Measurements from ENCODE around the gene CFAP74. TPM values are rescaled to one million over a fixed set of nuclear protein-coding genes. Genes with fewer than 3 reads are reported as not detected.

CFAP74 gene, protein sequence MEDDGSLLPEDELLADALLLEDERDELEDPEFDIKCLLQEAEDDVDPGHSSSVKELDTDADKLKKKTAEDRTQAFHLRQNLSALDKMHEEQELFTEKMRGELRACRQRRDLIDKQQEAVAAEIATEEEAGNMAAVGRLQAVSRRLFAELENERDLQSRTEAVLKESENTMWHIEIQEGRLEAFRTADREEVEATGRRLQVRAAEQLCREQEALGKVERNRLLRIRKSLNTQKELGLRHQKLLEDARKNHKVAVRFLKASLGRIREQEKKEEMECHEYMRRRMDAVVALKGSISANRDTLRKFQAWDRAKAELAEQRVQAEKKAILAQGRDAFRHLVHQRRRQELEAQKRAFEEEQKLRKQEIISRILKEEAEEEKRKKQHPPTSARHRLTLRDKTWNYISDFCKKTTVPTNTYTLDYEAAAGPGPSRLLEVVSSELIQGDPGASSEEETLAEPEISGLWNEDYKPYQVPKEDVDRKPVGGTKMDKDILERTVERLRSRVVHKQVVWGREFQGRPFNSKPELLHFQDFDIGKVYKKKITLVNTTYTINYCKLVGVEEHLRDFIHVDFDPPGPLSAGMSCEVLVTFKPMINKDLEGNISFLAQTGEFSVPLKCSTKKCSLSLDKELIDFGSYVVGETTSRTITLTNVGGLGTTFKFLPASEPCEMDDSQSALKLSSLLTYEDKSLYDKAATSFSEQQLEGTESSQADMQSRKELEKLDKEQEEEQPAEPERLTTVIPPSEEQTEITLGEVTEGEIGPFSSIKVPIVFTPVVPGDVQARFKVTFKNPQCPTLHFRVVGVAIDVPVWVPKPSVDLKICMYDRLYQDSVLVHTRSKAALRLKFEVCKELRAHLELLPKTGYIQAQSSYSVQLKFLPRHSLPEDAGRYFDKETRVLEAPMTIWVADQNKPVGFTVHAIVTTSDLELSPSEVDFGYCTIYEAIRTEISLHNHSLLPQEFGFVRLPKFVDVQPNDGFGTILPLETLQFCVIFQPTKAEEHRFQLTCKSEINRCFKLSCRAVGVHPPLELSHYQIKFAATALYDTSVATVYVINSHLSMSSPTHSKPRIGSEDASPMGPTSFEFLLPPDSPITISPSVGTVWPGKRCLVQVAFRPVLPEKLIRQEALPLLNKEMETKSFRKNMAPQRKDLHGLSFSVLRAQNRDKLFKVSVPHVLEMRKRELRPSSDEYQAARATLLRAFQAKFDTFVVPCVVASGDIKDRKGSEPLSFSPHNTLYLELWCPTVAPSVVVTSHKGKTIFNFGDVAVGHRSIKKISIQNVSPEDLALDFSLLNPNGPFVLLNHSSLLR (N-terminal part only)
- not detected for total RNA-seq

DNA sequence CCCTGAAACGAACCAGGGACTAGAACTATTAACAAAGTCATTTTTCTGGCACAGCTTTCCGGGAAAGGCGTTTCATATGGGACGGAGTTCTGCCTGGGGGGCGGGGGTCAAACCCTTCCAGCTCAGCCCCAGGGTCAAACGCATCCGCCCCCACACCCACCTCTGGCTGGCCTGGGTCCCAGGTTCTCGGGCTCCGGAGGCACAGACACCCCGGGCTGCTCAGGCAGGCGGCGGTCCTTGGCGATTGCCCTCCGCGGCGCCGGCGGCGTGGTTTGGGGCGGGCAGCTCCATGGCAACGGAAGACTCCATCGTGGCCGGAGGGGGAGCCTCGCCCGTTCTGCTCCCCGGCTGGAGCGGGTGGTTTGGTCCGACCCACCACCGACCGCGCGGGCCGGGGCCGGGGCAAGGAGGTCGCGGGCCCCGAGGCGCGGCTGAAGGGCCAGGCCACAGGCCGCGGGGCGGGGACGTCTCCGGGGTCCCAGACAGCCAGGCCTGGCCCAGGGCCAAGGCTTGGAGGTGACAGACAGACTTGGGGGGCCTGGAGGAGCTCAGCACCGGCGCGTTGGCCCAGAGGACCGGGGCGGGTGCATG, at the start of gene CFAP74:
Gene CFAP74, minus strand, starts transcription at position 246 of the 591 bp plus-strand sequence. CDS start 12,830 bp downstream, outside the sequence.
- Mint-ChIP-seq H3K4me1 (ENCODE audit: low read depth) (no peaks in the 10 kb centered on the region), H3K36me3 (ENCODE audit: insufficient read depth) (no peaks in the 10 kb centered on the region), H3K27me3 (ENCODE audit: low read depth) (peaks cover 50% of the 10 kb centered on the region), H3K4me3 (no peak within 1 kb of the TSS), H3K9me3 (no peaks in the 10 kb centered on the region)
- ATAC-seq (peak; percentile 34 to 35), DNase-seq (no peak)

DNA sequence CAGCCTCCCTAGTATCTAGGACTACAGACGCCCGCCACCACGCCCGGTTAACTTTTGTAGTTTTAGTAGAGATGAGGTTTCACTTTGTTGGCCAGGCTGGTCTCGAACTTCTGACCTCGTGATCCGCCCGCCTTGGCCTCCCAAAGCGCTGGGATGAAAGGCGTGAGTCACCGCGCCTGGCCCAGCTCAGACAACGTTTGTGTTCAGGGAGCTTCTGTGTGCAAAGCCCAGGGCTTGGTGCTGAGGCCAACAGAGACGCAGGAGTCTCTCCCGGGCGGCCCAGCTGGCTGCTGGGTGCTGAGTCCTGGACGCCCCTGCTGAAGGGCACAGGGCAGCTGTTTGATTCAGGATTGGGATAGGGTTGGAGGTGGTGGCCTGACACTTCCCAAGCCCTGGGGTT, 49.6 kb upstream of the CFAP74 start:
- no peaks in the 10 kb centered on the region for H3K9me3 Mint-ChIP-seq
- peaks cover 9% of the 10 kb centered on the region for H3K4me1 Mint-ChIP-seq (ENCODE audit: low read depth)
- peaks cover 9% of the 10 kb centered on the region for H3K27me3 Mint-ChIP-seq (ENCODE audit: low read depth)
- no peak overlapping the region for H3K4me3 Mint-ChIP-seq
- ATAC-seq, result no peak
- no peak for DNase-seq
- H3K36me3 Mint-ChIP-seq (ENCODE audit: insufficient read depth), result peaks cover 4% of the 10 kb centered on the region

DNA sequence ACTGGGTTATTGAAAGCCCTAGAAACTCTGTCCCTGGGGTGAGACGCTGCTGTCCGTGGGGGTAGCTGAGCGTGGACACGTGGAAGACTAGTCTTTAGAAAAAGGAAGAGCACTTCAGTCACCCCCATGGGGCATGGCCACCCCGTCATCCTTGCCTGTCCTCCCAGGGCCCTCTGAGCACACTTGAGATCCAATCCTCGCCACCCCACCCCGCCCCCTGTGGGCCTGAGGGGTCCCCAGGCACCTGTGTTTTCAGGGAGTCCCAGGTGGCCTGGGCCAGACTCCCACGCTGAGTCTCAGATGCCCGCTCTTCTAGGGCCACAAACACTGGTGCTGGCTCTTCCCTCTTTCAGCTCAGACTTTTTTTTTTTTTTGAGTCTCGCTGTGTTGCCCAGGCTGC, 49.2 kb upstream of the CFAP74 start:
- Mint-ChIP-seq H3K9me3 (no peaks in the 10 kb centered on the region), H3K27me3 (ENCODE audit: low read depth) (peaks cover 10% of the 10 kb centered on the region), H3K4me3 (peak overlapping the region; percentile 3), H3K4me1 (ENCODE audit: low read depth) (peaks cover 9% of the 10 kb centered on the region), H3K36me3 (ENCODE audit: insufficient read depth) (peaks cover 4% of the 10 kb centered on the region)
- ATAC-seq, result no peak
- DNase-seq, result no peak

DNA sequence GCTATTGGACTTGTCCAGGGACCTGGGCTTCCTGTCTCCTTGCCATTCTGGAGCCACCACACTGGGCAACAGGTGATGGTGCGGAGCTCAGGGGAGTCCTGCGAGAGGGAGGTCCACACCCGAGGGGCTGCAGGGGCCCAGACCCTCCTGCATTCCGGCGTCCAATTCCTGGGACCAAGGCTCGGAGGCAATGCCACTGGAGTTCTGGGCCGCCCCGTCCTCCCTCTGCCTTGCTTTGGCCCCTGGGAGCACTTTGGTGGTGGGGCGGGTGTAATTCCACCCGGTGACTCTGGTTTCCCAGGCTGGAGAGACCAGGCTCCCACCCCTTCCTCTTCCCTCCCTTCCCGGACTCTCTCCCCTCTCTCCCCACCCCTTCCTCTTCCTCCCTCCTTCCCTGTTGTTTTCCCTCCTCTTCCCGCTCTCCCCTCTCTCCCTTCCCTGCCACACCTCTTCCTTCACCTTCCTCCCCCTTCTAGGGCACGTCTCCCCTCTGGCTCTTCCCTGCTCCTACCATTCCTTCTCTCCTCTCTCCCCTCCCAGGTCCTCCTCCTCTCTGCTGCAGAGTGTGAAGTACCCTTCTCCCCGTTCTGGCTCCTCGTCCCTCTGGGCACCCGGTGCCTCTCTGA, 48.6 kb upstream of the CFAP74 start:
- ATAC-seq, result no peak
- Mint-ChIP-seq H3K9me3 (no peaks in the 10 kb centered on the region), H3K36me3 (ENCODE audit: insufficient read depth) (peaks cover 4% of the 10 kb centered on the region)

DNA sequence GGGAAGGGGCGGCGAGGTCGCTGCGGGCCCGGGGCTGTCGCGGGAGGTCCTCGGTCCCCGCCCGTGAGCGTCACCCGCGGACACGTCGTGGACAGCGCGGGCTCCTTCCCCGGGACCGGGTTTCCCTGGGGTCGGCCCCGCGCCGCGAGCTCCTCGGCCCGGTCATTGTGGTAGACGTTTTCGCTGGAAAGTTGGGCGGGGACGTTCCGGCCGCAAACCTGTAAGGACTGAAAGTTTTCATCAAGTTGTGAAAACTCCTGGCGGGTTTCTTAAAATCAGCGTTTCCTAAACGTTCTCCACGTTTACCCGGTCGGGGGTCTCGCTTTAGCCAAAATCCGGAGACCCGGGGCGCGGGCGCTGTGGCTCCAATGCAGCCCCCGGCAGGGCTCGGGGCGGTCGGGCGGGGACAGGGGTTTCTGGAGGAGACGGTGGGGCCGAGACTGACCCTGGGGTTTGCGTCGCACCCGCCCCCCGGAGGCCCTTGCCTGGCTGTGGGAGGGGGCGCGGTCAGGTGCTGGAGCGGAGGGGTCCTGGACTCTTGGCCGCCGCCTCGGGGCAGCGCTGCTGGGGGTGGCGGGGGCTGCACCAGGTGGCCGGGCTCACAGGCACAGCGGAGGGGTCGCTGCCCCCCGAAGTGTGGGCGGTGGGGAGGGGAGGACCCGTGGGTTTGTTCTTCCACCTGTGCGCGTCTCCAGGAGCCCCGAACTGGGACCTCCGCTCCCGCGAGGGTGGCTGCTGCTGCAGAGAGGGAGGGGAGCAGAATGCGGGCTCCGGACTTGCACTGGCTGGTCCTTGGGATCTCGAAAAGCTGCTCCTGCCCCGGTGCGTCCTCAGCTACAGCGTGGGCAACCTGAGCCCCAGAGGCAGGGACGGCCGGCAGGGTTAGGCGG, 47.5 kb upstream of the CFAP74 start:
- DNase-seq (no peak), ATAC-seq (no peak)
- H3K9me3 Mint-ChIP-seq, result no peaks in the 10 kb centered on the region
- peaks cover 9% of the 10 kb centered on the region for H3K4me1 Mint-ChIP-seq (ENCODE audit: low read depth)
- H3K36me3 Mint-ChIP-seq (ENCODE audit: insufficient read depth), result peaks cover 2% of the 10 kb centered on the region
- peak overlapping the region; percentile 75 for H3K4me3 Mint-ChIP-seq
- H3K27me3 Mint-ChIP-seq (ENCODE audit: low read depth), result peaks cover 10% of the 10 kb centered on the region

More for the DNA sequence above, 48.6 kb upstream of the CFAP74 start:
- H3K4me3 Mint-ChIP-seq, result peak overlapping the region; percentile 75
- peaks cover 10% of the 10 kb centered on the region for H3K27me3 Mint-ChIP-seq (ENCODE audit: low read depth)
- H3K4me1 Mint-ChIP-seq (ENCODE audit: low read depth), result peaks cover 9% of the 10 kb centered on the region
- no peak for DNase-seq

DNA sequence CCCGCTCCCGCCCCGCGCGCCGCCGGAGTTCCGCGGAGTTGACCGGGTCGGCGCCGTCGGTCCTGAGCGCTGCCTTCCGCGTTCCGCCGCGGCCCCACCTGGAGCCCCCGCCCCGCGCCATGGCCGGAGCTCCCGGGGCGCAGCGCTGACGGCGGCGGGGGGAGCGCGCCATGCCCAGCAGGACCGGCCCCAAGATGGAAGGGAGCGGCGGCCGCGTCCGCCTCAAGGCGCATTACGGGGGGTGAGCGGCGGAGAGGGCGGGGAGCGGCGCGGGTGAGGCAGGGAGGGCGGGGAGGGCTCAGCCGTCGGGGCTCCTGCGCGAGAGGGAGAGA, 46.8 kb upstream of the CFAP74 start:
- H3K27me3 Mint-ChIP-seq (ENCODE audit: low read depth), result peaks cover 10% of the 10 kb centered on the region
- H3K36me3 Mint-ChIP-seq (ENCODE audit: insufficient read depth), result peaks cover 2% of the 10 kb centered on the region
- DNase-seq (no peak), ATAC-seq (peak; percentile 45 to 49)
- peaks cover 13% of the 10 kb centered on the region for H3K4me1 Mint-ChIP-seq (ENCODE audit: low read depth)
- H3K4me3 Mint-ChIP-seq, result peak overlapping the region; percentile 75
- H3K9me3 Mint-ChIP-seq, result no peaks in the 10 kb centered on the region

DNA sequence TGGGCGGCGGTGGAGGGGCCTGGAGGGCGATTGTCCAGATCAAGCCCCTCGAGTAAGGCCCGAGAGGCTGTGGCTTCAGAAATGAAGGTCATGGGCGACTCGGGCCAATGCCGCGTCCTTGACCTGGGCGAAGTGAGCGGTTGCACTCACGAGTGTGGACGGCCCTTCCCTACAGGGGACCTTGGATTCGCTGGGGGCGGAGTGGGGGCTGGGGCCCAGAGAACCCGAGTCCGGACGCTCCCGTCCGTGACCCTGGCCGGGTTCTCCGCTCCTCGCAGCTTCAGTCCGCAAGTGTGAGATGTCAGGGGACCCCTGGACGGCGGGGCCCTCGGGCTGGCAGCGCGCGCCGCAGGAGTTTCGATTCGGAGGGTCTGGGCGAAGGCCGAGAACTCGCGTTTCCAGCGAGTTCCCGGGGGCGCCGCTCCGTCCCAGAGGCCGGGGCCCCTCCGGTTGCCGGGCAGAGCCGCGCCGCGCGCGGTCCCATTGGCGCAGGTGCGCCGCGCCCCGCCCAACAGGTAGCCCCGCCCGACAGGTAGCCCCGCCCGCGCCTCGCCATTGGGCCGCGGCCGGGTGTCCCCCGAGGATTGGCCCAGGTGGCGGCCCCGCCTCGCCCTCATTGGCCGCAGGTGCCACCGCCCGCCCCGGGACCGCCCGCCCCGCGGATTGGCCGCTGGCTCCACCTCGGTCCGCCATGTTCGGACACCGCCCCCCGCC, 46.3 kb upstream of the CFAP74 start, which contains the start of gene PRKCZ:
Gene PRKCZ, plus strand, starts transcription at position 694 of the 714 bp plus-strand sequence. CDS start 220 bp downstream, outside the sequence.
- Mint-ChIP-seq H3K9me3 (no peaks in the 10 kb centered on the region), H3K27me3 (ENCODE audit: low read depth) (peaks cover 10% of the 10 kb centered on the region)

DNA sequence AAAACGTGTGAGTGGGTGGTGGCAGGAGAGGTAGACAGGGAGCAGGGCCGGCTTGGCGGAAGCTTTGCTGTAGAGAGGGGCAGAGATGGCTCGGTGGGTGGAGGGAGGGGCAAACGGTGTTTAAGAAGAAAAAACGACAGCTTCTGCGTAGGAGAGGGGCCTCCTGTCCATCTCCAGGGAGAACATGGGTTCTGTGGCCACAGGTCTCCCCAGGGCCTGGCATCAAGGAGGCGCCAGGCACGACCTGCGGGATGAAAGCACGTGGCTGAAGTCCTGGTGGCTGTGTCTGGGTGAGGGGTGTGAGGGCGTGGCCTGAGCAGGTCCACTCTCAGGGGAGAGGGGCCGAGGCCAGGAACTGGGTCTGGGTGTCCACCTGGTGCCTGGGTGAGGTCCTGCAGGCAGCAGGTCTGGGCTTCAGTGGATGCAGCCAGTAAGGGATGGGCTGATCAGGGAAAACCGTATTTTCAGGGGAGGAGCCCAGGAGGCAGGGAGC, 45.7 kb upstream of the CFAP74 start:
- peaks cover 19% of the 10 kb centered on the region for H3K4me1 Mint-ChIP-seq (ENCODE audit: low read depth)
- H3K4me3 Mint-ChIP-seq, result peak overlapping the region; percentile 81
- no peaks in the 10 kb centered on the region for H3K9me3 Mint-ChIP-seq
- ATAC-seq (no peak), DNase-seq (no peak)
- no peaks in the 10 kb centered on the region for H3K36me3 Mint-ChIP-seq (ENCODE audit: insufficient read depth)
- H3K27me3 Mint-ChIP-seq (ENCODE audit: low read depth), result peaks cover 10% of the 10 kb centered on the region

More for the DNA sequence above, 46.3 kb upstream of the CFAP74 start, which contains the start of gene PRKCZ:
- peaks cover 19% of the 10 kb centered on the region for H3K4me1 Mint-ChIP-seq (ENCODE audit: low read depth)
- peak within 1 kb of the TSS; percentile 81 for H3K4me3 Mint-ChIP-seq
- peaks cover 2% of the 10 kb centered on the region for H3K36me3 Mint-ChIP-seq (ENCODE audit: insufficient read depth)
- DNase-seq, result peak; percentile 95
- peak; percentile 97 for ATAC-seq

DNA sequence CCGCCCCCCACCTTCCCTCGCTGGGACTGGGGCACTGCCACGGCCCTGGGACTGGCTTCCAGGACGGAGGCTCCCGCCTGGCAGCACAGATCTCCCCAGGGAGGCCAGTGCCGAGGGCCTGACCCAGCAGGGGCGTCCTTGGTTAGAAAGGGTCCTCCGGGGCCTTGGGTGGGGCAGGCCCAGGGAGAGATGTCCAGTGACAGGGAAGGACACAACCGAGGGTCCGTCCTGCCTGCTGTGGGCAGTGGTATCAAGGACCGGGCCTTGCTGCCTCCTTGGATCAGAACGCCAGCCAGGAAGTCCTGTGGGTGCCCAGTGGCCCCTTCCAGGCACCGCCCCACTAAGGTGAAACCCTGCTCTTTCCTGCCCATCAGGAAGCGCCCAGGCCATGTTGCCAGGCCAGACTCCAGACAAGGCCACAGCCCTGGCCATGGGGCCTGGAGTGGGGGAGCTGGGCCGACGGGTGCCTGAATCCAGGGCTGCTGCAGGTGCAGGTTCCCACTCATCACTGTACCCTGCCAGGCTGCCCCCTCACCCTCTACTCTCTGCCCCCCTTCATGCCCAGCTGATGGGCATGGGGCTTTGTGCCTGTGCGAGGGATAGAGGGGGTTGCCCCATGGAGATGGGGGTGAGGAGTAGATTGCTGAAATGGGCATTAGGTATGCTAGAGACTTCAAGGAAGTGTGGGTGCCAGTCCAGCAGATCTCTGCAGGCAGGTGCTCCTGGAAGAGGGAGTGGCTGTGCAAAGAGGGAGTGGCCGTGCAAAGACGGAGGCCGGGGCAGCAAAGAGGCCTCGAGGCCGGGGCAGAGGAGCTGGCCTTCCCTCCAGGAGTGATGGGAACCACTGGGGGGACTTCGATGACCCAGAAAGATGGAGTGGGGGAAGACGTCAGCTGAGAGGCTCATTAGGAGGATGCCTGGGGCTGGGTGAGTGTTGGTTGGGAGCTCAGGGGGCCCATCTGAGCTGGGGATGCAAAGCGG, 44.5 kb upstream of the CFAP74 start:
- Mint-ChIP-seq H3K27me3 (ENCODE audit: low read depth) (peaks cover 12% of the 10 kb centered on the region), H3K4me3 (peak overlapping the region; percentile 81), H3K4me1 (ENCODE audit: low read depth) (peaks cover 23% of the 10 kb centered on the region), H3K36me3 (ENCODE audit: insufficient read depth) (no peaks in the 10 kb centered on the region), H3K9me3 (no peaks in the 10 kb centered on the region)
- ATAC-seq (no peak), DNase-seq (no peak)

DNA sequence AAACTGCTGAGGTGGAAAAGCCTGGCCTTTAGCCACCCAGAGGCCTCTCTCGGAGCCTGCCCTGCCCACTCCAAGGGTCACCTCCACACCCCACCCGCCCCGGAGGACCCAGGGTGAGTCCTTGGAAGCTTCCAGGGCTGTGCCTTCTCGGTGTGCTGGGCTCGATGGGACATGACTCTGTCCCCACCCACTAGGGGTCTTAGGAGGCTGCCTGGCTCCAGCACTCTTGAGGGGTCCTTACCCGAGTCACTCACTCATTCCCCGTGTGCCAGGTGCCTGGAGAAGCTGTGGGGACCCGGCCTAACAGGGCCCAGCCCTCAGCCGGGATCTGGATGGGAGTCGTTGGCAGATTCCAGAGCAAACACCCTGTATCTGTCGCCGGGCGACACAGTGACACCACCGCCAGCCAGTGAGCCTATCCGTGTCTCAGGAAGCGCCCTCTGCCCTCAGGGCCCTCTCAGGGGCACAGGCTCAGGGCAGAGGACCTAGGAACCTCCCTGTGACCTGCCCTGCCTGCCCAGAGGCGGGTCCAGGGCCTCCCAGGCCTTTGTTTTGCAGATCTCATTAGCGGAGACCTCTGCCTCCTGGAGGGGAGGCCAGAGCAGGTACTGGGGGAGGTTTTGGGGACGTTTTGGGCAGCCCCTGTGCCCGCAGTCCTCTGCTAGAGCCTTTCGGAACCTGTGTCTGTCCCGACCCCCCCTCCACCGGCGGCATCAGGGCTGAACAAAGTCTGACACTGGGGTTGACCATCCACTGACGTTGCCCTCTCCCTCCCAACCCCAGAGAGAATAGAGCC, 43.6 kb upstream of the CFAP74 start:
- Mint-ChIP-seq H3K9me3 (no peaks in the 10 kb centered on the region), H3K4me1 (ENCODE audit: low read depth) (peaks cover 23% of the 10 kb centered on the region), H3K4me3 (no peak overlapping the region), H3K36me3 (ENCODE audit: insufficient read depth) (no peaks in the 10 kb centered on the region), H3K27me3 (ENCODE audit: low read depth) (peaks cover 12% of the 10 kb centered on the region)
- ATAC-seq, result no peak
- no peak for DNase-seq
